OCI-LY7 (cell line): ENCODE results near the gene LTO1. TPM values are rescaled to one million over a fixed set of nuclear protein-coding genes. Genes with fewer than 3 reads are reported as not detected.

Experiments
- BruUV-seq: library from RNA; stranded (reverse); fragments of 400-500 nt; replicated peaks from 2 replicates; lab custom pipeline; 2021; lab: Mats Ljungman, UMichigan
- CTCF ChIA-PET: fragments of 300-600 bp; sonication (Branson Sonifier 250); formaldehyde crosslinking; loops from one replicate; lab custom pipeline; 2022; ENCODE audit warnings: antibody characterized with exemption; ENCODE audit not compliant: unreplicated experiment; lab: Charles Lee
- POLR2A ChIA-PET: fragments of 300-600 bp; sonication (Branson Sonifier 250); formaldehyde crosslinking; loops from one replicate; lab custom pipeline; 2022; ENCODE audit warnings: antibody characterized with exemption; lab: Charles Lee
- DNase-seq: peaks from one replicate; pipeline ENCODE4 v3.0.0-alpha.2; 2015; ENCODE audit warnings: low spot score
- H2AFZ ChIP-seq: fragments of 200-600 bp; sonication (generic), shearing (Covaris generic); 2 replicates; pipeline ENCODE4 v1.6.1; 2014; ENCODE audit warnings: mild to moderate bottlenecking, antibody characterized with exemption, low read length, moderate library complexity
- H3K27ac ChIP-seq: fragments of 200-600 bp; sonication (generic); 2 replicates; pipeline ENCODE4 v1.5.1; 2014; ENCODE audit warnings: mixed run types, low read depth, mild to moderate bottlenecking, moderate library complexity, low read length, inconsistent platforms; ENCODE audit not compliant: poor library complexity, severe bottlenecking
- H3K36me3 ChIP-seq: fragments of 200-600 bp; sonication (generic); 2 replicates; pipeline ENCODE4 v1.6.1; 2014; ENCODE audit warnings: mild to moderate bottlenecking, antibody characterized with exemption, low read length, moderate library complexity, mixed read lengths; ENCODE audit not compliant: insufficient read depth
- H3K4me1 ChIP-seq: fragments of 200-600 bp; sonication (generic); 2 replicates; pipeline ENCODE4 v1.5.1; 2014; ENCODE audit warnings: mild to moderate bottlenecking, low read length; ENCODE audit not compliant: insufficient read depth, poor library complexity, severe bottlenecking
- H3K4me2 ChIP-seq: fragments of 200-600 bp; sonication (generic); 2 replicates; pipeline ENCODE4 v1.6.1; 2014; ENCODE audit warnings: mild to moderate bottlenecking, low read length
- H3K4me3 ChIP-seq: fragments of 200-600 bp; sonication (generic); 2 replicates; pipeline ENCODE4 v1.5.1; 2014; ENCODE audit warnings: mild to moderate bottlenecking, low read depth, low read length; ENCODE audit not compliant: poor library complexity, severe bottlenecking
- H3K79me2 ChIP-seq: fragments of 200-600 bp; sonication (generic); 2 replicates; pipeline ENCODE4 v1.6.1; 2016; ENCODE audit warnings: low read depth, mild to moderate bottlenecking, low read length, moderate library complexity, mixed read lengths; ENCODE audit not compliant: insufficient read depth
- H3K9me2 ChIP-seq: fragments of 200-600 bp; sonication (generic); 2 replicates; pipeline ENCODE4 v1.6.1; 2016; ENCODE audit warnings: mild to moderate bottlenecking, low read length, mixed read lengths; ENCODE audit not compliant: insufficient read depth
- H3K9me3 ChIP-seq: fragments of 200-600 bp; sonication (generic); 2 replicates; pipeline ENCODE4 v1.6.1; 2014; ENCODE audit warnings: mild to moderate bottlenecking, mixed run types, low read length, mixed read lengths
- H4K20me1 ChIP-seq: fragments of 200-600 bp; sonication (generic); 2 replicates; pipeline ENCODE4 v1.6.1; 2014; ENCODE audit warnings: mild to moderate bottlenecking, antibody characterized with exemption, low read length, moderate library complexity, mixed read lengths; ENCODE audit not compliant: insufficient read depth
- EZH2phosphoT487 ChIP-seq: fragments of 200-600 bp; sonication (generic); IDR thresholded peaks from 2 replicates; pipeline ENCODE4 v1.6.1; 2018; ENCODE audit warnings: low read depth, borderline replicate concordance, mild to moderate bottlenecking, mixed run types, antibody characterized with exemption, low read length, moderate library complexity, mixed read lengths
- intact Hi-C: fragments of 100-400 bp; cut with micrococcal nuclease; formaldehyde crosslinking; loops from one replicate; pipeline ENCODE4 v1.10.0; 2022; ENCODE audit not compliant: unreplicated experiment
- total RNA-seq, 2 experiments: library from RNA; depleted of rRNA in 1 of 2; stranded (reverse); fragments of >200 nt in 1 of 2; shearing (Covaris generic) in 1 of 2; gene quantifications; 2 replicates each; pipeline ENCODE4 v1.2.3, GENCODE V29; 2014 to 2022
- TF ChIP-seq, protein P1 (sequence below): fragments of 200-600 bp; sonication (generic); conservative IDR thresholded peaks from 2 replicates; pipeline ENCODE4 v1.5.1; 2014; ENCODE audit warnings: mild to moderate bottlenecking, antibody characterized with exemption, low read length, moderate library complexity, mixed read lengths

Gene LTO1
- total RNA-seq, 2 experiments from 2014 or later, result 28.8 to 35.9 TPM

DNA sequence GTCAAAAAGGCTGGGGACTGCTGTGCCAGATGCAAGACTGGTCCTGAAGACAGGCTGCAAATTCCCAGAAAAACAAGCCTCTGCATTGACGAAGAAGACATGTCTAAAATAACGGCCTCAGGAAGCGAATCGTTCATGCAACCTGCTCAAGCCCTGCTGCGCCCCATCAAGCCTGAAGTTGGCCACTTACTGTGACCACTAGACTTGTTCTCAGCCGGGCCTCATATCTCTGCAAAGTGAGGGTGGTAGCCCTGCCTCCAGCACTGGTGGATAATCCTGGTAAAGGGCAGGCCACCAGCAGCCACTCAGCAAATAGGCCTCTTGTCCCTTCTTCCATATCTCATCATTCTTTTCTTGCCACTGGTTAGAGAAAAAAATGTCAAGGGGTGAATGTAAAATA is 11.8 kb downstream of the LTO1 start:
- Histone ChIP-seq H3K27ac (no peak overlapping the region), H3K9me2 (no peaks in the 10 kb centered on the region), H4K20me1 (no peaks in the 10 kb centered on the region), H3K79me2 (no peaks in the 10 kb centered on the region), H3K36me3 (0 out of 2 replicates have a peak, but pooled peaks cover 11% of the 10 kb centered on the region), H3K4me3 (no peak overlapping the region), H3K9me3 (no peaks in the 10 kb centered on the region), H3K4me1 (no peaks in the 10 kb centered on the region), H2AFZ (no peak overlapping the region), H3K4me2 (no peak overlapping the region)
- intact Hi-C loops, result no loop called here
- ChIA-PET POLR2A (no interaction called here), CTCF (no interaction called here)
- no TSS peak for BruUV-seq
- TF ChIP-seq, protein P1, sequence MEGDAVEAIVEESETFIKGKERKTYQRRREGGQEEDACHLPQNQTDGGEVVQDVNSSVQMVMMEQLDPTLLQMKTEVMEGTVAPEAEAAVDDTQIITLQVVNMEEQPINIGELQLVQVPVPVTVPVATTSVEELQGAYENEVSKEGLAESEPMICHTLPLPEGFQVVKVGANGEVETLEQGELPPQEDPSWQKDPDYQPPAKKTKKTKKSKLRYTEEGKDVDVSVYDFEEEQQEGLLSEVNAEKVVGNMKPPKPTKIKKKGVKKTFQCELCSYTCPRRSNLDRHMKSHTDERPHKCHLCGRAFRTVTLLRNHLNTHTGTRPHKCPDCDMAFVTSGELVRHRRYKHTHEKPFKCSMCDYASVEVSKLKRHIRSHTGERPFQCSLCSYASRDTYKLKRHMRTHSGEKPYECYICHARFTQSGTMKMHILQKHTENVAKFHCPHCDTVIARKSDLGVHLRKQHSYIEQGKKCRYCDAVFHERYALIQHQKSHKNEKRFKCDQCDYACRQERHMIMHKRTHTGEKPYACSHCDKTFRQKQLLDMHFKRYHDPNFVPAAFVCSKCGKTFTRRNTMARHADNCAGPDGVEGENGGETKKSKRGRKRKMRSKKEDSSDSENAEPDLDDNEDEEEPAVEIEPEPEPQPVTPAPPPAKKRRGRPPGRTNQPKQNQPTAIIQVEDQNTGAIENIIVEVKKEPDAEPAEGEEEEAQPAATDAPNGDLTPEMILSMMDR, result no peak
- no peak for TF ChIP-seq EZH2phosphoT487
- no peak for DNase-seq

DNA sequence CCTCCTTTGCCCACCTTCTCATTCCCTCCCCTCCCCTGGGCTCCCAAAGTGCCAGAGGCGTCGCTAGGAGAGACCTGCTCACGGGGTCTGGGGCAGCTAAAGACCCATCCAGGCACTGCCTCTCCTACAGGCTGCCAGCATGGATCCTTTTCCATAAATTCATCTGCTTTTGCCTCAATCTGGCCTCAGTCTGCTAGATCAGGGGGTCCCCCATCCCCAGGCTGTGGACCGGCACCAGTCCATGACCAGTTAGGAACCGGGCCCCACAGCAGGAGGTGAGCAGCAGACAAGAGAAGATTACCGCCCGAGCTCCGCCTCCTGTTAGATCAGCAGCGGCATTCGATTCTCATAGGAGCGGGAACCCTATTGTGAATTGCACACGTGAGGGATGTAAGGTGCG is 12.3 kb downstream of the LTO1 start:
- TF ChIP-seq, protein P1, result no peak
- TF ChIP-seq EZH2phosphoT487, result no peak
- H3K9me2 ChIP-seq, result no peaks in the 10 kb centered on the region
- ChIA-PET CTCF (no interaction called here), POLR2A (no interaction called here)
- no peak overlapping the region for H3K27ac ChIP-seq
- H3K9me3 ChIP-seq, result no peaks in the 10 kb centered on the region
- no peaks in the 10 kb centered on the region for H3K79me2 ChIP-seq
- no peak overlapping the region for H2AFZ ChIP-seq
- intact Hi-C loops, result no loop called here
- H4K20me1 ChIP-seq, result no peaks in the 10 kb centered on the region
- no peaks in the 10 kb centered on the region for H3K4me1 ChIP-seq
- H3K4me2 ChIP-seq, result no peak overlapping the region
- BruUV-seq, result no TSS peak
- no peak overlapping the region for H3K4me3 ChIP-seq
- no peak for DNase-seq
- 0 out of 2 replicates have a peak, but pooled peaks cover 11% of the 10 kb centered on the region for H3K36me3 ChIP-seq

DNA sequence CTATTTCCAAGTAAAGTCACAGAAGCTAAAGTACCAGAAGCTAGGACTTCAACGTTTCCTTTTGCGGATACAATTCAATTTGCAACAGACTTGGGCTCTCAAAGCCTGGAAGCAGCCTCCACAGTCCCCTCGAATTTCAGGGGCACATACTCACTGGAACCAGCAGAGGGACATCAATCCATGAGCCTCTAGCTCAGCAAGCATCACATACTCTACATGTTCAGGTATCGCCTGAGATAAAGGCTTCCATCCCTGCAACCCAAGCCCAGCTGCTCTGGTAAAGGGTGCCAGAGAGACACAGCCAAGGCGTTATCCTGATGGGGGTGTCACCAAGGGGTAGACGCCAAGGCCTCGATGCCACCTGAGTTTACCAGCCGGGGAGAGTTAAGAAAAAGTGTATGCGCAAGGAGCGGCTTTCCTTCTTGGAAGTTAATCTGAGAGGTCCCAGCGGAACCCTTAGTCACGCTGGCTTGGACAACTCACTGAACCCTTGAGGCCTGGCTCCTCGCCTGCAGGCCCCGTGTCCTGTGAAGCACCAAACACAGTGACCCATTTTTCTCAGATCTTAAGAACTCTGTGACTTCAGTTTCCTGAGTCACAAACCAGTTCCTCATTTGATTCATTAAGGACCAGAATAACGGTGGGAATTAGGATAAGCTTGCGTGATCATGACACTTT is 13.0 kb downstream of the LTO1 start:
- Histone ChIP-seq H3K9me3 (no peaks in the 10 kb centered on the region), H3K9me2 (no peaks in the 10 kb centered on the region), H4K20me1 (no peaks in the 10 kb centered on the region), H3K4me2 (no peak overlapping the region), H3K36me3 (0 out of 2 replicates have a peak, but pooled peaks cover 5% of the 10 kb centered on the region), H3K27ac (no peak overlapping the region), H3K4me3 (no peak overlapping the region), H3K4me1 (no peaks in the 10 kb centered on the region), H2AFZ (no peak overlapping the region), H3K79me2 (no peaks in the 10 kb centered on the region)
- BruUV-seq, result no TSS peak
- intact Hi-C loops, result no loop called here
- POLR2A ChIA-PET, result no interaction called here
- CTCF ChIA-PET, result no interaction called here
- DNase-seq, result no peak
- TF ChIP-seq, protein P1, result 0 out of 2 replicates have a peak, but pooled peaks have one; percentile 22
- TF ChIP-seq EZH2phosphoT487, result no peak
